HG03571 (cell line): ENCODE measurements around the gene SMAD2.
"Not testable (repeated sequence)": the region's sequence is repeated elsewhere in the genome, so short reads cannot be mapped to it uniquely, and the experiment has no call there.

Experiments used
- ATAC-seq: cut with Tn5 transposase; IDR thresholded peaks from one replicate; pipeline ENCODE4 v1.9.1; 2021; ENCODE audit not compliant: unreplicated experiment

Gene SMAD2

DNA sequence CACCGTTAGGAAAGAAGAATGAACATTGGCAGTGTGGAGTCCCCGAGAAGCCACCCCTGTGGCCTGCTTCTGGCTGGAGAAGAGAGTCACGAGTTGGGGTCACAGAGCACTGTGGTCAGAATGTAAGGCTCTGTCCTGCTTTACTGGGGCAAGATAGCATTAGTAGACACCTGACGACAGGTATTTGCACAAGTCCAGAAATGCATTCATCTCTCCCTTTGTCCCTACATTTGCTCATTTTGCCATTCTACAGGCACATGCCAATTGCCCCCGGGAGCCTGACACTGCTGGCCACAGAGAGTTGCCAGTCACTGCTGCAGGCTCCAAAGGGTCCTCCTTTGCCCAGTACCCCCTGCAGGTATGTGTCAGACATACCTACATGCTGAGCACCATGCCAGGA, 133.3 kb downstream of the SMAD2 start:
- ATAC-seq: no peak

DNA sequence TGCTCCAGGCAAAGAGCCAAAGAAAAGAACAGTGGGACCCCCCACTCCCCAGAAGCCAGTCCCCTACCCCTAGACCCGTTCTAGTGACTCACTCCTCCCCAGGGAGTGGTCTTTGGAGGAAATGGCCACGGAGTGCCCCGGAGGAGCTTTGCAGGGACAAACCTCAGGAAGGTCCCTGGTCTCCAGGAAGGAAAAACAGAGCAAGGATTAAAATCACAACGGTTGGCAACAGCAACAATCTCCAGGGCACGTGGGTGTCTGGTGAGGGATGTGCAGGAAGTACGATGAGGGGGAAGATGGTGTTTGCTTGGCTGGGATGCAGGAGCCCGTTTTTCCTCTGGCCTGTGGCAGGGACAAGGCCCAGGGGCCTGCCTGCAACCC, 135.0 kb downstream of the SMAD2 start:
- no peak for ATAC-seq

DNA sequence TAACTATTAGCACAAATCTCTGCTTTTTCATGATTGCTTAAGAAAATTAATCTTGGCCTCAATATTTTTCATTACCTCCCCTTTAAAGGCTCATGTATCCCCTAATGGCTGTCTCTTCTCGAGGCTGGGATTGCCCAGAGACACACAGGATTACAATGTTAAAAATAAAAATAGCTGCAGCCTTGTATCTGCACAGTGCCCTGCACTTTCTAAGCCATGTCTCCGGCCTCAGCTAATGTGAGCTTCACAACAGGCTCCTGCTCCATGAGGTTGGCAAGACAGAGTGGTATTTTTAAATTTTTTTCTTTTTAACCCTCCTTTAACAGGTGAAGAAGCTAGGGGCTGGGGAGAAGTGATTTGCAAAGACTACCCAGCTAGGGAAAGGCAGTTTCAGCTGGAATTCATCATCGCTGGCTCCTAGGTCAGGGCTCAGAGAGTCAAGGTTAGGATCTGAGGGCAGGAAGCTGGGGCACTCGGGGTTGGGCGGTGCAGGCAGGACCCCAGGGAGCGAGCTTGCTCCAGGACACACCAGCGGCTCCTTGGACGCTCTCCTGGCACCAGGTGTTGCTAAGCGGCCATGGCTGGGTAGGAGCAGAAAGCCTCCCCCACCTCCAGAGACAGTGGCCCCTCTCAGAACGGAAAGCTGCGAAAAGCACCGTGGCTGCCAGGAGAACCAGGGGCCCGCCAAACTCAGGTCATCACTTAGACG, 135.6 kb downstream of the SMAD2 start:
- ATAC-seq: no peak

DNA sequence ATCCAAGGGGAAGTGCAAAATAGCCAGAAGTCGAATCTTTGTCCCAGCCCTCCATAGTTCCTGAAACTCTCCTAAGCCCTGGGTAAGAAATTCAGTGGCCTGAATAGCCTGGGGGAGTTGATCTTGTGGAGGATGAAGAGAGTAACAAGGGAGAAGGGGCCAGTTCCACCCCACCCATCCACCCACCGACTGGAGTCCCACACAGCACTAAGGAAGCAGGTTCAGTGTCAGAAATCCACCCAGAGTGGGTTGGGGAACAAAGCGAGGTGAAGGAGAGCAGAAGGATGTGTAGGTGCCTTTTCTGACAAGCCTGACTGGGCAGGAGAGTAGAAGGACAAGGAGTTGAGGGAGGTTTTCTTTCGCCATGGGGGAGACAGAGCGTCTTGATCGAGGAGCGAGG, 136.8 kb downstream of the SMAD2 start:
- no peak for ATAC-seq

DNA sequence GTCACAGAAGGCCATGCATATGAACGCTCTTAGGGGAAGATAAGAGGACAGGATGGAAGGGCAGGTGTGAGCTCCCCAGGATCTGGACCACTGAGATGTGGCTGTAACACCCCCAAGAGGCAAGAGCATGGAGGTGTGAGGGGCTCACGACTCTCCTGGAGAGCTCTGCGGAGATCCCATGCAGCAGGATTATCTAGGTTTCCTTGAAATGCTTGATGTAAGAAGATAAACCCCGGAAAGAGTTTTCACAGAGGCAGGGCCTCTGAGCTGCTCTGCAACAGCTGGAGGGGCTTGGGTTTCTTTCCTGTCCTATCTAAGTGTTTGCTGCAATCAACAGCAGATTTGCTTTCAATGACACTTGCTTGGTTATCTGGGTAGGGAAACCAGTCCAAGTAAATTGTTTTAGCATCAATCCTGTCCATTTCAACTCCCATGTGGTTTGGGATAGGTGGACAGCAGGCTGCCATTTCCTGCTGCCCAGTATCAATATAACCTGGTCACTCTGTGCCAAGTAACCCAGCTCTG, 138.9 kb downstream of the SMAD2 start:
- ATAC-seq: no peak

DNA sequence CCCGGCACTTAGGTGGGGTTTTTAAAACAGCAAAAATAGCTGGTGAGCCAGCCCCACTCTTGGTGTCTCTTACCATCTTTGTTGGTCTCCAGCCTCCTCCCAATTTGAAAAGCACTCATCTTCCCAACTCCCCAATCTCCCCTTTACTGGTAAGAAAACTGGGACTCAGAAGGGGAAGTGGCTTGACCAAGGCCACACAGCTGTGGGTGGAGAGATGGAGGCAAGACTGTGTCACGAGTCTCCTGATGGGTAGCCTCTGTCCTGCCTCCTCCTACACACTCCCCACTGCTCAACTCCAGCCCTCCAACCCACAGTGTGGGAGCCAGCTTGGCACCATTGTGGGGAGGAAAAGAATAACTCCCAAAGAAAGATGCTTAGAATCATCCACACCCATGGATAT, 140.4 kb downstream of the SMAD2 start:
- ATAC-seq: no peak

DNA sequence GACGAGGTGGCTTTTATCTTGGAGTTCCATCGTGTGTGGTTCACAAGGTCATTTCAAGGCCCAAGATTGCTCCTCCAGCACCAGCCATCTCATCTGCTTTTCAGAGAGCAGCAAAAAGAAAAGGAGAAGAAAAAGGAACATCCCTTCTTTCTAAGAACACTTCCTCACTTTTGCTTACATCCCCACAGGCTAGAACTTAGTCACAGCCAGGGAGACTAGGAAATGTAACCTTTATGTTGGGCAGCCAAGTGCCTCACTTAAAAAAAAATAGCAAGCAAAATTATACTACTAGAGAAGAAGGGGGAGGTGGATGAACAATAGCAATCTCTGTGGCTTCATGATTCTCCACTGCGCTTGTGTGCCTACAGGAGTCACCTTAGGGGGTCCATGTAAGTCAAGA, 141.8 kb downstream of the SMAD2 start:
- no peak for ATAC-seq

DNA sequence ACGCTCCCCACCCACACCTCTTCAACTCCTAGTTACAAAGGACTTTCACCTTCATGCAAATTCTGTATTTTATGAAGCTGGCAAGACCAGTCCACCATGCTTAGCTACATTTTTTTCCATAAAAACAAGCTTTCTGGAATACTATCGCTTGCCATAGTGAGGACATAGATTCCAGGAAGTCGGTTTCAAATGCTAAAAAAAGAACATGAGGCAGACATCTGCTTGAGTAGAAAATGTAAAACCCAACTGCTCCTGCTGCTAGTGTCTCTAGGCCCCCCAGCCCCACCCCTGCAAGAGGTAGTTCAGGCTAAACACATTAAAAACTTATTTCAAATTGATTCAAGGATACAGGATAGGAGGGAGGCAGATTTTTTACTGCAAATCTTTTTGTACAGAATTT, 148.9 kb downstream of the SMAD2 start:
- ATAC-seq: no peak

DNA sequence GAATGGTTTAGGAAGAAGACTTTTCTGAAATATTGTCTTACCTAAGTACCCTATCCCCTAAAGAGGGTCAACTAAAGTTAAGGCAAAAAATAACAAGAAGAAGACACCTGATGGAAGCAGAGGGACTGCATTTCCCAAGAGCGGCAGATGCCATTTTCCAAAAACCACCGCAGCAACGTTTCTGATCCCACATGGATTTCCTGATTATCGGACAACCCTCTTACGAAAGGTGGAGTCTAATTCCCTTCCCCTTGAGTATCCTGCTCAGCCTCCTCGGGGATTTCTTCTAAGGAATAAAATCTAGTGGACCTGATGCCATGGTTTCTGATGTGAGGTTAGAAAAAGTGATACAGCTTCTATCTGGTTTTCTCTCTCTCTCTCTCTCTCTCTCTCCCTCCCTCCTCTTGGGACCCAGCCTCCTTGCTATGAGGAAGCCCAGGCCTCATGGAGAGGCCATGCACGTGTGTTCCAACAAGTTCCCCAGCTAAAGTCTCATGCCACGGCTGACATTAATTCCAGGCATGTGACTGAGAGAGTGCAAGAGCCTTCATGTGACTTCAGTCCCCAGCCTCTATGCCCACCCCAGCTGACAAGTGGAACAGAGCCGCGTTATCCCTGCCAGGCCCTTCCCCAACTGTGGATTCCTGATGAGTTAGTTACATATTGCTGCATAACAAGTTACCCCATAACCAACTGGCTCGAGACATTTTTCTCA, 150.3 kb downstream of the SMAD2 start:
- no peak for ATAC-seq

DNA sequence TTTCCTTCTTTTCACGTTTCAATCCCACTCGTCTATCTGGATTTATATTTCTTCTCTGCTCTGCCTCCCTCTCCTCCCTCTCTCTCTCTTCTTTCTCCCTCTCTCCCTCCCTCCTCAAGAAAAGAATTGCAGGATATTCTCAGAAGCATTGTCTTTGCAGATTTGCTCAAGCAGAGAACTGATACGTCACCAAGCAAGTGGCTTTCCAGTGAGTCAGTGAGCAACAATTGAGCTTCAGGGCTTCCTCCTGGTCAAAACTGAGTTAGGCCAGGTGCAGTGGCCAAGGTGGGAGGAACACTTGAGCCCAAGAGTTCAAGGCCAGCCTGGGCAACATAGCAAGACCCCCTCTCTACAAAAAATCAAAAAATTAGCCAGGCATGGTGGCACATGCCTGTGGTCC, 151.1 kb downstream of the SMAD2 start:
- ATAC-seq: no peak

DNA sequence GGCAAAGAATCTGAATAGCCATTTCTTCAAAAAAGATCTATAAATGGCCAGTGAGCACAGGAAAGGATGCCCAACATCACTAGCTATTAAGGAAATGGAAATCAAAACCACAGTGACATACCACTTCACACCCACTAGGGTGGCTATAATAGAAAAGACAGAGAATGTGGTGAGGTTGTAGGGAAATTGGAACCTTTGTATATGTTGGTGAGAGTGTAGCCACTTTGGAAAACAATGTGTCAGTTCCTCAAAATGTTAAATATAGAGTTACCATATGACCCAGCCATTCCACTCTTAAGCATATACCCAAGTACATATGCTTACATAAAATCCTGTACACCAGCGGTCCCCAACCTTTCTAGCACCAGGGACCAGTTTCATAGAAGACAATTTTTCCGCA, 152.8 kb downstream of the SMAD2 start:
- ATAC-seq: no peak

DNA sequence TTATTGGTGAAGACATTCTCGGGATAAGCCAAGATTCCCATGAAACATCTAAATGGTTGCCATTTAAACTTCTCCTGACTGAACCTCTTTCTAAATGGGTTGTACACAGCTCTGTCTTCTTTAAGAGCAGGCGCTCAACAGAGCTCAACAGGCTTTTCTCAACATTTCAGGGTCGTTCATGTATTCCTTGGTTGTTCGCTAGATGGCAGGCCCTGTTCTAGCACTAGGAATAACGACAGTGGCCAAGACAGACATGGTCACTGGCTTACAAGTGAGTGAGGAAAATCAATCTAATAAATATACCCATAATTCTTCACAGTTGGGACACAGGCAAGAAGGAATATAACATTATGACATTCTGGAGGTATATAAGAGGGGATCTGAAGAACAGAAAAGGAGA, 154.5 kb downstream of the SMAD2 start:
- ATAC-seq: no peak

DNA sequence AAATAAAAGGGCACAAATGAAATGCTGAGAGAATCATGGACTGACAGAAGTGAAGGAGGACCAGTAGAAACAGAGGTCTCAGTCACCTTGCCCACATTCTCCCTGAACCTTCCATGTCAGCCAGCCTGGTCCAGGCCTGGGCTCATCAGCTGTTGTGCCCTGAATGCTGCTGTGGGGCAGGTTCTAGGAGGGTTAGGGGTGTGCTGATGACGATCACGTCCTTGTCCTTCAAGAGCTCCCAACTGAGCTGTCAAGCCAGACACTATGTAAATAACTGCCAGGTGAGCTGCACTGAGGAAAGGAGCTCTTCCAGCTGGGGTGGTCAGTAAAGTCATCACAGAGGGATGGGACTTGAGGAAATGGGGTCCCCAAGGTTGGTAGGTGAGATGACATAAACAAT, 156.5 kb downstream of the SMAD2 start:
- ATAC-seq: no peak

DNA sequence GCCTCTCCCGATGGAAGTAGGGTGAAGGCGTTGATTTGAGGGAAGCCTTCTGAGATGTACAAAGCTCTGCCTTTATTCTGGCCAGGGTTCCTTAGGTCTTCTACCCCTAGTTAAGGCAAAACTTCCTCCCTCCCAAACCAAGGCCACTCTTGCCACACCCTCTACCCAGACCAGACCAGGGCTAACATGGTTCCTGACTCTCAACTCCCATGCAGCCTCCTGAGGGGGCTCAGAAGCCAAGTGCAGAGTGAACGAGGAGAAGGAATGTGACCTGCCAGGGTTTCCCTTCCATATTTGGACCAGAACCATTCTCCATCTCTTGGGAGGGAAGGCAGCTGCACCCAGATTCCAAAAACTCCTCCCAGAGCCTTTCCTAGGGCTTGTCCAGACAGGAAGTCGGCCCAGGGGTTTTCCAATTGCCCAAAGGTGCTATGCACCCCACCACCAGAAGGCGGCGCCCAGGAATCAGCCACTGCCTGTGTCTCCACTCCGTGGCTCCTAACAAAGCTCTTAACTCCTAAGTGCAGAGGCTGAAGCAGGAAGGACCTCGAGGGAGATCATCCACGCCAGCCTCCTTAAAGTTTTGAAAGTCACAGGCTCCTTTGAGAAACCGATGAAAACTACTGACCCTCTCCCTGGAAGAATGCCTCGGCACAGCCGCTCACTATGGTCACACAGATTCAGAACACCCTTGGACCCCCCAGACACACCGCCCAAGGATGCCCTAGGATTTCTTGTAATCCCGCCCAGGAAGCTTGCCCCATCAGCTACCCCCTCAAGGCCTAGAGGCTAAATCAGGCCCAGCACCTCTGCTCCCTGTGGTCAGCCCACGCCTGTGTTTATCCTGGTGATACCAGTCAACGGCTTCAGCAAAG, 157.8 kb downstream of the SMAD2 start:
- no peak for ATAC-seq

DNA sequence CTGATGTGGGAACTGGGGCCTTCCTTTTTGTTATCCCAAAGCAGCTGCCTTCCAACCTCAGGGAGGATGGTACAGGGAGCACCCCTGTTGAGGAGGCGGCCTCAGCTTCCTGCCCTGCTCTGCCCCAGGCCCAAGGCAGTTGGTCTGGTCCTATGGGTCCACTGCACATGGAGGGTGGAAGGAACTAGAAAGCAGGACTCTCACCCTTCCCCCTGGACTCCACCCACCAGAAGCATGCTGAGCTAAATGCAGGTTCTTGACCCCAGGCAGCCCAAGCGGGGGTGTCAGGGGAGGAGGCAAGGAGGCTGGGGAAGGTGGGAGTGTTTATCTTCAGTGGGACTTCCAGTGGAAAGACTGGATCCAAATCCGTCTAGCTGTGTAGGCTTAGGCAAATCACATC, 158.5 kb downstream of the SMAD2 start:
- no peak for ATAC-seq

DNA sequence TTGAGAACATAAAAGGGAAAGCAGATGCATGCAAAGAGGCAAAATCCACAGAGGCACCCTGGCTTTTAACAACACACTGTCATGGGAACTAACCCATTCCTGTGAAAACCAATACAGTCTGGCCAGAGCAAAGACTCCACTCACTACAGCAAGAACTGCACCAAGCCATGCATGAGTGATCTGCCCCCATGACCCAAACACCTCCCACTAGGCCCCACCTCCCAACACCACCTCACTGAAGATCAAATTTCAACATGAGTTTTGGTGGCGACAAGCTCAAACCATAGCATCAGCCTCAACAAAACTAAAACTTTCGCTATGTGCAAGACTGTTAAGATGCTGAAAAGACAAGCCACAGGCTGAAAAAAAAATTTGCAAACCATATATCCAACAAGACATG, 162.8 kb downstream of the SMAD2 start:
- no peak for ATAC-seq

DNA sequence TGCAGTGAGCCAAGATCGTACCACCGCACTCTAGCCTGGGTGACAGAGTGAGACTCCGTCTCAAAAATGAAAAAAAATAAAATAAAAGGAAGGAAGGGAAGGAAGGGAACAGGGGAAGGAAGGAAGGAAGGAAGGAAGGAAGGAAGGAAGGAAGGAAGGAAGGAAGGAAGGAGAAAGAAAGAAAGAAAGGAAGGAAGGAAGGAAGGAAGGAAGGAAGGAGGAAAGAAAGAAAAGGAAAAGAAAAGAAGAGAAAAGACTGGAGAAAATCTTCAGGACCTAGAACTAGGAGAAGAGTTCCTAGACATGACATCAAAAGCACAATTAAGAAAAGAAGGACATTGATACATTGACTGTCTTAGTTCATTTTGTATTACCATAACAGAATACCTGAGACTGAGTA, 163.3 kb downstream of the SMAD2 start:
- ATAC-seq: not testable (repeated sequence)
